Mammary epithelial cell (primary cell): ENCODE measurements around the gene OTOP1.

Experiments
- CTCF ChIP-seq, 2 donors: IDR thresholded peaks in 1 of 2; conservative IDR thresholded peaks in 1 of 2; 2 replicates each; pipeline ENCODE4 v1.5.1; 2011 to 2012; ENCODE audit warnings: inconsistent platforms in 2 of 2, low read length in 2 of 2, mild to moderate bottlenecking in 2 of 2, control low read depth in 1 of 2, low read depth in 1 of 2; ENCODE audit not compliant: insufficient read depth in 1 of 2; ENCODE audit errors: extremely low read depth in 1 of 2
- EZH2 ChIP-seq: IDR thresholded peaks from 2 replicates; pipeline ENCODE4 v1.6.1; 2012; ENCODE audit warnings: low read length, inconsistent platforms, borderline replicate concordance

- TF ChIP-seq CTCF (conservative IDR thresholded peaks at IDR 0.05 in 1 of 2, IDR thresholded peaks at IDR 0.05 in 1 of 2; ENCODE audit: extremely low read depth in 1 of 2, insufficient read depth in 1 of 2, low read depth in 1 of 2, low read length in 2 of 2): no peak
- TF ChIP-seq EZH2: no peak
These were observed 22.4 kb downstream of the OTOP1 start for GRCh38 chr4:4204401-4204745.
